ENCODE measurements around the gene PIGU.
A peak's percentile ranks its signal among the peaks of the same experiment; 100 is the strongest.
"Not testable (repeated sequence)": the region's sequence is repeated elsewhere in the genome, so short reads cannot be mapped to it uniquely, and the experiment has no call there.

PIGU gene

GRCh38 chr20:34693414-34693813, 16.5 kb upstream of the PIGU start:
- Mint-ChIP-seq H3K4me3 (no peak overlapping the region), H3K36me3 (ENCODE audit: low read depth) (no peaks in the 10 kb centered on the region), H3K27ac (no peak overlapping the region), H3K9me3 (no peaks in the 10 kb centered on the region), H3K4me1 (ENCODE audit: low read depth) (no peaks in the 10 kb centered on the region), H3K27me3 (ENCODE audit: low read depth) (no peaks in the 10 kb centered on the region)

- Mint-ChIP-seq H3K4me3 (no peak overlapping the region), H3K27ac (no peak overlapping the region), H3K4me1 (ENCODE audit: low read depth) (no peaks in the 10 kb centered on the region)
These were observed 14.9 kb upstream of the PIGU start for GRCh38 chr20:34691838-34692237.

GRCh38 chr20:34689486-34689885, 12.6 kb upstream of the PIGU start:
- no peaks in the 10 kb centered on the region for H3K9me3 Mint-ChIP-seq
- H3K4me3 Mint-ChIP-seq: no peak overlapping the region
- no peaks in the 10 kb centered on the region for H3K4me1 Mint-ChIP-seq (ENCODE audit: low read depth)

More at GRCh38 chr20:34691838-34692237, 14.9 kb upstream of the PIGU start:
- Mint-ChIP-seq H3K9me3 (no peaks in the 10 kb centered on the region), H3K36me3 (ENCODE audit: low read depth) (no peaks in the 10 kb centered on the region), H3K27me3 (ENCODE audit: low read depth) (no peaks in the 10 kb centered on the region)

DNA sequence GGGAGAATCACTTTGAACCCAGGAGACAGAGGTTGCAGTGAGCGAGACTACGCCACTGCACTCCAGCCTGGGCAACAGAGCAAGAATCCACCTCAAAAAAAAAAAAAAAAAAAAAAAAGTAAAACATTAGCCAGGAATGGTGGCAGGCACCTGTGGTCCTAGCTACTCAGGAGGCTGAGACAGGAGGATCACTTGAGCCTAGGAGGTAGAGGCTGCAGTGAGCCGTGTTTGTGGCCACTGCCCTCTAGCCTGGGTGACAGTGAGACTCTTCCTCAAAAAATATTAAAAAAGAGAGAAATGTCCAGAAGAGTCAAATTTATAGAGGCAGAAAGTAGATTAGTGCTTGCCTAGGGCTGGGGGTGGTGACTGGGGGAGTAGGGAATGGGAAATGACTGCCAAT, 6.8 kb upstream of the PIGU start:
- no peak overlapping the region for H3K27ac Mint-ChIP-seq

More at GRCh38 chr20:34689486-34689885, 12.6 kb upstream of the PIGU start:
- no peak overlapping the region for H3K27ac Mint-ChIP-seq
- H3K36me3 Mint-ChIP-seq (ENCODE audit: low read depth): no peaks in the 10 kb centered on the region
- H3K27me3 Mint-ChIP-seq (ENCODE audit: low read depth): no peaks in the 10 kb centered on the region

DNA sequence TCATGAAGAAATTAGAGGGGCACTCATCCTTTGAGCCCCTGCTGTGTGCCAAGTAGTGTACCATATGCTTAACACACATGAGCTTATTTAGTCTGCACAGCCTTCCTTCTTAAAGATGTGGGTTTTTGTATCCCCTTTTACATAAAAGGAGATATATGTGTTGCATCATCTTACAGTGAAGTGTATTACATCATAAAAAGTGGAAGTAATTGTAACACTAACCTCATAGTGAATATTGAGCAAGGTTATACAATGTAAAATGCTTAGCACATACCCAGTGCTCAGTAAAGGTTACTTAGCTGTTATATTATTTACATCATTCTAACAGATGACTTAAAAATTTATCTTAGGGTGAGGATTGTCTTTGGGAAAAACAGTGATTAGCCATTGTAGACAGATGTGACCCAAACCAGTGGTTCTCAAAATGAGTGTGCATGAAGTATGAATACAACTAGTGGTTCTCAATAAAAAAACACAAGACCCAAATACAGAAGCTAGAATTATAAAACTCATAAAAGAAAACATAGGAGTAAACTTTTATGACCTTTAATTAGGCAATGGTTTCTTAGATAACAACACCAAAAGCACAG, 3.8 kb upstream of the PIGU start:
- Mint-ChIP-seq H3K9me3 (no peaks in the 10 kb centered on the region), H3K27me3 (ENCODE audit: low read depth) (no peaks in the 10 kb centered on the region), H3K4me1 (ENCODE audit: low read depth) (peaks cover 14% of the 10 kb centered on the region), H3K36me3 (ENCODE audit: low read depth) (no peaks in the 10 kb centered on the region), H3K27ac (peak overlapping the region; percentile 41), H3K4me3 (no peak overlapping the region)

More for the DNA sequence above, 6.8 kb upstream of the PIGU start:
- Mint-ChIP-seq H3K4me3 (no peak overlapping the region), H3K36me3 (ENCODE audit: low read depth) (no peaks in the 10 kb centered on the region), H3K4me1 (ENCODE audit: low read depth) (peaks cover 7% of the 10 kb centered on the region), H3K27me3 (ENCODE audit: low read depth) (no peaks in the 10 kb centered on the region), H3K9me3 (no peaks in the 10 kb centered on the region)

DNA sequence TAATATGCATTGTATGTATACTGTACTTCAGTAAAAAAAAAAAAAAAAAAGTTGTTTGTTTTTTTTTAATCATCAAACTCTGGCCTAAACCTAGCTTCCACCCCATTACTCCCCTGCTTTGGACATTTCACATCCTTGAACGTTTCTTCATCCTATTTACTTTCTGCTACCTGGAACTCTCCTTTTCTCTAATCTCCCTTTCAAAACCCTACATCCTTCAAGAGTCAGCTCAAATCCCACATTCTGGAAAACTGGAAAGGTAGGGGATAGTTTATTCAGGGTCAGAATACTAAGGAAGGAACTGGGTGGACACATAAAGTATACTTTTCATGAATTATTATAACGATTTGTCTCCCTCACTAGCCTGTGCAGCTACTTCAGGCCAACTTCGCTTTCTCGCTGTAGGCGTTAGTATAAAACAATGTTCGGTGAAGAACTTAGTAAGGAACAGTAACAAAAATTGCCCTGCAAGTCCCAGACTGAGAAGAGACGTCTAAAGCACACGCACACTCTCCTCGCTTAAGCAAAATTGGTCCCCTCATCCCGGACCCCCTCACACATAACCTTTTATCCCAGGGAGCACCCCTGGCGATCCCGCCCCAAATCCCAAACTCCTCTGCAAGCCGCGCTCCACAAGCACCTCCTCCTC, 775 bp downstream of the PIGU start:
- Mint-ChIP-seq H3K4me1 (ENCODE audit: low read depth) (peaks cover 20% of the 10 kb centered on the region), H3K36me3 (ENCODE audit: low read depth) (peaks cover 2% of the 10 kb centered on the region), H3K27ac (peak overlapping the region; percentile 95), H3K4me3 (peak overlapping the region; percentile 96), H3K9me3 (no peaks in the 10 kb centered on the region), H3K27me3 (ENCODE audit: low read depth) (no peaks in the 10 kb centered on the region)

DNA sequence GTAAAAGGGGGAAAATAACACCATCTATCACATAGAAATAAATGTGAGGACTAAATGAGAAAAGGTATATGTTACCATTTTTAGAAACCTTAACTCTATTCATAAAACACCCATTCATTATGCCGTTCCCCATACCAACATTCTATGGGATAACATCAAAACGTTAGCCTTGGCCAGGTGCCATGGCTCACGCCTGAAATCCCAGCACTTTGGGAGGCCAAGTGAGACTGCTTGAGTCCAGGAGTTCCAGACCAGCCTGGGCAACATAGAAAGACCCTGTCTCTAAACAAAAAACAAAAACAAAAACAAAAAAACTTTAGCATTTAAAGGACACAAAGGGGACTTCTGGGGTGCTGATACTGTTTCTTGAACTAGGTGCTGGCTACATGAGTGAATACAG, 1.3 kb downstream of the PIGU start:
- Mint-ChIP-seq H3K4me3 (no peak overlapping the region), H3K36me3 (ENCODE audit: low read depth) (peaks cover 2% of the 10 kb centered on the region), H3K4me1 (ENCODE audit: low read depth) (peaks cover 16% of the 10 kb centered on the region), H3K27ac (no peak overlapping the region), H3K9me3 (no peaks in the 10 kb centered on the region), H3K27me3 (ENCODE audit: low read depth) (no peaks in the 10 kb centered on the region)

DNA sequence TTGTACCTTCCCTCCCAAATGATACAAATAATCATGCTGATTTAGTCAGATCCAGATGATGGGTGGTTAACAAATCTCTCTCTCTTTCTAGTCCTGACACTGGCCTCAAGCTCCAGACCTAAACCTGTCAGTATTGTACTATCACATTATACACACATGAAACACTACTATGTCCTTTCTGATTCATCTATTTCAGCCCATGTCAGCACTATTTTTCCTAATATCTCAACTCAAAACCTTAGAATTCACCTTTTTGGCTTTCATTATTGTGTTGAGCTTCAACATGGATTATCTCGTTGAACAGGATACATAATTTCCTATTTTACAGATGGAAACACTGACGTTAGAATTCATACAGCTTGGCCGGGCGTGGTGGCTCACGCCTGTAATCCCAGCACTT, 3.5 kb downstream of the PIGU start:
- peaks cover 2% of the 10 kb centered on the region for H3K36me3 Mint-ChIP-seq (ENCODE audit: low read depth)
- H3K4me3 Mint-ChIP-seq: no peak overlapping the region
- H3K4me1 Mint-ChIP-seq (ENCODE audit: low read depth): peaks cover 13% of the 10 kb centered on the region
- H3K27me3 Mint-ChIP-seq (ENCODE audit: low read depth): no peaks in the 10 kb centered on the region
- H3K27ac Mint-ChIP-seq: no peak overlapping the region
- H3K9me3 Mint-ChIP-seq: no peaks in the 10 kb centered on the region

DNA sequence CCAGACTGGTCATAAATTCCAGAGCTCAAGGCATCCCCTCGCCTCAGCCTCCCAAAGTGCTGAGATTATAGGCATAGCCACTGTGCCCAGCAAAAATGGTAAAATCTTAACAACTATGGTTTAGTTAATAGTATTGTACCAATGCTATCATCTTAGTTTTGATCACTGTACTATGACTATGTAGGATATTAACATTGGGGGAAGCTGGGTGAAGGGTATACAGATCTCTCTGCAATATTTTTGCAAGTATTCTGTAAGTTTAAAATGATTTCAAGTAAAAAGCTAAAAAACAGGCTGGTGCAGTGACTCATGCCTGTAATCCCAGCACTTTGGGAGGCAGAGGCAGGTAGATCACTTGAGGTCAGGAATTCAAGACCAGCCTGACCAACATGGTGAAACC, 7.8 kb downstream of the PIGU start:
- Mint-ChIP-seq H3K36me3 (ENCODE audit: low read depth) (peaks cover 2% of the 10 kb centered on the region), H3K4me1 (ENCODE audit: low read depth) (peaks cover 1% of the 10 kb centered on the region), H3K9me3 (no peaks in the 10 kb centered on the region), H3K27me3 (ENCODE audit: low read depth) (no peaks in the 10 kb centered on the region), H3K4me3 (no peak overlapping the region), H3K27ac (no peak overlapping the region)

DNA sequence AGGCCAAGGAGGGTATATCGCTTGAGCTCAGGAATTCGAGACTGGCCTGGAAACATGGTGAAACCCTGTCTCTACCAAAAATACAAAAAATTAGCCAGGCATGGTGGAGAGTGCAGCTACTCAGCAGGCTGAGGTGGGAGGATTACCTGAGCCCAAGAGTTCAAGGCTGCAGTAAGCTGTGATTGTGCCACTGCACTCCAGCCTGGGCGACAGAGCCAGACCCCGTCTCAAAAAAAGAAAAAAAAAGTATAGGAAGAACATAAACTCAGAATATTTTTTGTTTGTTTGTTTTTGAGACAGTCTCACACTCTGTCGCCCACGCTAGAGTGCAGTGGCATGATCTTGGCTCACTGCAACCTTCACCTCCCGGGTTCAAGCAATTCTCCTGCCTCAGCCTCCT, 12.1 kb downstream of the PIGU start:
- not testable (repeated sequence) for H3K27ac Mint-ChIP-seq; H3K9me3 Mint-ChIP-seq; H3K4me1 Mint-ChIP-seq (ENCODE audit: low read depth); H3K27me3 Mint-ChIP-seq (ENCODE audit: low read depth); H3K36me3 Mint-ChIP-seq (ENCODE audit: low read depth); H3K4me3 Mint-ChIP-seq

GRCh38 chr20:34663213-34663943, 13.5 kb downstream of the PIGU start:
- peaks cover 1% of the 10 kb centered on the region for H3K4me1 Mint-ChIP-seq (ENCODE audit: low read depth)
- no peak overlapping the region for H3K27ac Mint-ChIP-seq
- H3K9me3 Mint-ChIP-seq: no peaks in the 10 kb centered on the region
- H3K4me3 Mint-ChIP-seq: no peak overlapping the region
- H3K36me3 Mint-ChIP-seq (ENCODE audit: low read depth): no peaks in the 10 kb centered on the region
- H3K27me3 Mint-ChIP-seq (ENCODE audit: low read depth): no peaks in the 10 kb centered on the region

DNA sequence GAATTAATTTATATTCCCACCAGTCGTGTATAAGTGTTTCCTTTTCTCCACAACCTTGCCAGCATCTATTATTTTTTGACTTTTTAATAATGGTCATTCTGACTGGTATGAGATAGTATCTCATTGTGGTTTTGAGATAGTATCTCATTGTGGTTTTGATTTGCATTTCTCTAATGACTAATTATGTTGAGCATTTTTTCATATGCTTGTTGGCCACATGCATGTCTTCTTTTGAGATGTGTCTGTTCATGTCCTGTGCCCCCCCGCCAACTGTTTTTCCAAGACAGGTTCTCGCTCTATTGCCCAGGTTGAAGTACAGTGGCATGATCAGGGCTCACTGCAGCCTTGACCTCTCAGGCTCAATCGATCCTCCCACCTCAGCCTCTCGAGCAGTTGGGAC, 15.1 kb downstream of the PIGU start:
- not testable (repeated sequence) for H3K27me3 Mint-ChIP-seq (ENCODE audit: low read depth); H3K9me3 Mint-ChIP-seq

GRCh38 chr20:34658654-34659053, 18.2 kb downstream of the PIGU start:
- H3K27ac Mint-ChIP-seq: not testable (repeated sequence)

More for the DNA sequence above, 15.1 kb downstream of the PIGU start:
- not testable (repeated sequence) for H3K4me3 Mint-ChIP-seq; H3K27ac Mint-ChIP-seq; H3K4me1 Mint-ChIP-seq (ENCODE audit: low read depth); H3K36me3 Mint-ChIP-seq (ENCODE audit: low read depth)

GRCh38 chr20:34654207-34654744, 22.6 kb downstream of the PIGU start:
- no peak overlapping the region for H3K27ac Mint-ChIP-seq
- H3K36me3 Mint-ChIP-seq (ENCODE audit: low read depth): peaks cover 15% of the 10 kb centered on the region
- H3K27me3 Mint-ChIP-seq (ENCODE audit: low read depth): no peaks in the 10 kb centered on the region
- H3K4me3 Mint-ChIP-seq: no peak overlapping the region
- H3K4me1 Mint-ChIP-seq (ENCODE audit: low read depth): no peaks in the 10 kb centered on the region
- no peaks in the 10 kb centered on the region for H3K9me3 Mint-ChIP-seq

More at GRCh38 chr20:34658654-34659053, 18.2 kb downstream of the PIGU start:
- H3K36me3 Mint-ChIP-seq (ENCODE audit: low read depth); H3K4me3 Mint-ChIP-seq; H3K9me3 Mint-ChIP-seq; H3K27me3 Mint-ChIP-seq (ENCODE audit: low read depth); H3K4me1 Mint-ChIP-seq (ENCODE audit: low read depth): not testable (repeated sequence)

DNA sequence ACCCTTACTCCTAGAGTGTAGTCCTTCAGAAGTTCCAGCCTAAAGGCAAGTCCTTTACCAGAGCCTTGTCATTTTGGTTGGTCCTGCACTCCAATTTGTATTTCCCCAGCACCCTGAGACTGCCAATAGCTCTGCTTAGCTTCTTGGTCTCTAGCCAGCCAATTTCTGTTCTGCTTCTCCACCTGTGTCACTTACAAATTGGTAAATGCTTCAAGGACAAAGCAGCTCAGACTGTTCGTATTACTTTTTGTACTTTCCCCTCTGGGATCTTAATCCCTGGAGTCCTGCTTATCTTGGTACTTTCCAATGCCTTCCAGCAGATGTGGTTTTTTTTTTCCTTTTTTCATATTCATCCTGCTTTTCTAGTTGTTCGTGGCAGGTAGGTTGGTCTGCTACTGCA, 25.7 kb downstream of the PIGU start:
- no peaks in the 10 kb centered on the region for H3K27me3 Mint-ChIP-seq (ENCODE audit: low read depth)
- H3K9me3 Mint-ChIP-seq: no peaks in the 10 kb centered on the region
- no peak overlapping the region for H3K27ac Mint-ChIP-seq
- no peaks in the 10 kb centered on the region for H3K4me1 Mint-ChIP-seq (ENCODE audit: low read depth)
- H3K36me3 Mint-ChIP-seq (ENCODE audit: low read depth): peaks cover 17% of the 10 kb centered on the region
- H3K4me3 Mint-ChIP-seq: no peak overlapping the region
